ENCODE results near the gene GCSH. TPM values are rescaled to one million over a fixed set of nuclear protein-coding genes. Genes with fewer than 3 reads are reported as not detected.

The GCSH gene
- total and polyA plus RNA-seq, 12 donors = 26.8 to 53.4 (median 42.9) TPM

DNA sequence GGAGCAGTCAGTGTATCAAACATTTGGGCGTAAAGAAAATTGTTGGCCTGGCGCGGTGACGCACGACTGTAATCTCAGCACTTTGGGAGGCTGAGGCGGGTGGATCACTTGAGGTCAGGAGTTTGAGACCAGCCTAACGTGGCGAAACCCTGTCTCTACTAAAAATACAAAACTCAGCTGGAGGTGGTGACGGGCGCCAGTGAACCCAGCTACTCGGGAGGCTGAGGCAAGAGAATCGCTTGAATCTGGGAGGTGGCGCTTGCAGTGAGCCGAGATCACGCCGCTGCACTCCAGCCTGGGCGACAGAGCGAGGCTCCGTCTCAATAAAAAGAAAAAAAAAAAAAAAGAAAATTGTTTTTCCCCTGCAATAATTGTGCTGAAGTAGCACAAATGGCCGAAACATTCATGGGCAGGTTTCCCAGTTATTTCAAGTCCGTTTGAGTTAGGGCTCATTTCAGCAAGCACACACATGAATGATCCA, 1.4 kb downstream of the GCSH start:
- ATAC-seq (no peak), DNase-seq (no peak)
- peaks cover 0 to 12% (median 0%) of the 10 kb centered on the region in 9 donors for H3K36me3 ChIP-seq
- no peak overlapping the region for H3K27ac ChIP-seq
- no peaks in the 10 kb centered on the region for H3K27me3 ChIP-seq
- H3K4me1 ChIP-seq = peaks cover 0 to 12% (median 5%) of the 10 kb centered on the region in 9 donors
- no peaks in the 10 kb centered on the region for H3K9me3 ChIP-seq
- TF ChIP-seq, protein P1, sequence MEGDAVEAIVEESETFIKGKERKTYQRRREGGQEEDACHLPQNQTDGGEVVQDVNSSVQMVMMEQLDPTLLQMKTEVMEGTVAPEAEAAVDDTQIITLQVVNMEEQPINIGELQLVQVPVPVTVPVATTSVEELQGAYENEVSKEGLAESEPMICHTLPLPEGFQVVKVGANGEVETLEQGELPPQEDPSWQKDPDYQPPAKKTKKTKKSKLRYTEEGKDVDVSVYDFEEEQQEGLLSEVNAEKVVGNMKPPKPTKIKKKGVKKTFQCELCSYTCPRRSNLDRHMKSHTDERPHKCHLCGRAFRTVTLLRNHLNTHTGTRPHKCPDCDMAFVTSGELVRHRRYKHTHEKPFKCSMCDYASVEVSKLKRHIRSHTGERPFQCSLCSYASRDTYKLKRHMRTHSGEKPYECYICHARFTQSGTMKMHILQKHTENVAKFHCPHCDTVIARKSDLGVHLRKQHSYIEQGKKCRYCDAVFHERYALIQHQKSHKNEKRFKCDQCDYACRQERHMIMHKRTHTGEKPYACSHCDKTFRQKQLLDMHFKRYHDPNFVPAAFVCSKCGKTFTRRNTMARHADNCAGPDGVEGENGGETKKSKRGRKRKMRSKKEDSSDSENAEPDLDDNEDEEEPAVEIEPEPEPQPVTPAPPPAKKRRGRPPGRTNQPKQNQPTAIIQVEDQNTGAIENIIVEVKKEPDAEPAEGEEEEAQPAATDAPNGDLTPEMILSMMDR (IDR thresholded peaks at IDR 0.05) = no peak
- WGBS, 2 donors = 78 to 79% methylated on average over 21 of the region's 21 CpGs
- peak overlapping the region in 7 of 10 donors; percentile 74 to 99 (median 93) for H3K4me3 ChIP-seq
- intact Hi-C loops (cut with DNase I) = loop anchor here in 1 of 10 donors (5.0 kb wide), 1 partner anchor 58 kb away; the partner anchor contains the start of gene ATMIN

GRCh38 chr16:81088836-81089235, 7.4 kb downstream of the GCSH start:
- intact Hi-C loops (cut with DNase I) = no loop called here
- Histone ChIP-seq H3K9me3 (no peaks in the 10 kb centered on the region), H3K4me3 (no peak overlapping the region), H3K36me3 (peaks cover 0 to 30% (median 5%) of the 10 kb centered on the region in 9 donors), H3K27ac (no peak overlapping the region), H3K4me1 (no peaks in the 10 kb centered on the region), H3K27me3 (no peaks in the 10 kb centered on the region)
- no peak for DNase-seq
- TF ChIP-seq, protein P1 (IDR thresholded peaks at IDR 0.05) = no peak
- ATAC-seq = no peak
- 95 to 96% methylated on average over 5 of the region's 5 CpGs for WGBS, 2 donors

DNA sequence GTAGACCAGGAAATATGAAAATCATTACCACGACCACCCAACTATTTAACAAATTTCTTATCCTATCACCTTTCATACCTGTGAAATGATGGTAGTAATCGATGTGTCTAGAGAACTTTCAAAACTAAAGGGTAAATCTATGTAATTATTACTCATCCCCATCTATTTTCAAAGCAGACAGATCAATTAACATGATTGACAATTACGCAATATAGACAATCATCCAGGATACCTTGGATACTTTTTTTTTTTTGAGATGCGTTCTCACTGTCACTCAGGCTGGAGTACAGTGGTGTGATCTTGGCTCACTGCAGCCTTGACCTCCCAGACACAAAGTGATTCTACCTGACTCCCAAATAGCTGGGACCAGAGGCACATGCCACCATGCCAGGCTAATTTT, 15.2 kb downstream of the GCSH start:
- H3K9me3 ChIP-seq = no peaks in the 10 kb centered on the region
- intact Hi-C loops (cut with DNase I) = no loop called here
- H3K36me3 ChIP-seq = peaks cover 0 to 21% (median 0%) of the 10 kb centered on the region in 9 donors
- H3K4me1 ChIP-seq = peaks cover 0 to 12% (median 5%) of the 10 kb centered on the region in 9 donors
- TF ChIP-seq, protein P1 (IDR thresholded peaks at IDR 0.05) = no peak
- no peak overlapping the region for H3K27ac ChIP-seq
- no peaks in the 10 kb centered on the region for H3K27me3 ChIP-seq
- ATAC-seq (no peak), DNase-seq (no peak)
- no peak overlapping the region for H3K4me3 ChIP-seq
- 97 to 98% methylated on average over 4 of the region's 4 CpGs for WGBS, 2 donors

GRCh38 chr16:81080233-81080632, 16.0 kb downstream of the GCSH start:
- H3K27ac ChIP-seq = no peak overlapping the region
- TF ChIP-seq, protein P1 (IDR thresholded peaks at IDR 0.05) = no peak
- DNase-seq = no peak
- H3K4me1 ChIP-seq = peaks cover 0 to 13% (median 5%) of the 10 kb centered on the region in 9 donors
- peaks cover 0 to 19% (median 0%) of the 10 kb centered on the region in 9 donors for H3K36me3 ChIP-seq
- intact Hi-C loops (cut with DNase I) = no loop called here
- H3K27me3 ChIP-seq = no peaks in the 10 kb centered on the region
- H3K4me3 ChIP-seq = no peak overlapping the region
- WGBS, 2 donors = 85 to 86% methylated on average over 1 of the region's 1 CpG
- no peaks in the 10 kb centered on the region for H3K9me3 ChIP-seq
- no peak for ATAC-seq

Measured in heart right ventricle (tissue), 16 donors.